ENCODE measurements around the gene CADM1.

Gene CADM1

GRCh38 chr11:115199481-115200069 is 304.6 kb downstream of the CADM1 start:
- DNase-seq, result no peak

GRCh38 chr11:115198321-115198741 is 305.9 kb downstream of the CADM1 start:
- DNase-seq, result no peak

- no peak for DNase-seq
These were observed 306.8 kb downstream of the CADM1 start for GRCh38 chr11:115197433-115197832.

- DNase-seq, result no peak
These were observed 307.2 kb downstream of the CADM1 start for GRCh38 chr11:115197031-115197430.

- no peak for DNase-seq
These were observed 309.5 kb downstream of the CADM1 start for GRCh38 chr11:115194802-115195110.

GRCh38 chr11:115193914-115194801 is 310.1 kb downstream of the CADM1 start:
- DNase-seq, result no peak

- no peak for DNase-seq
These were observed 312.5 kb downstream of the CADM1 start for GRCh38 chr11:115191761-115192160.

GRCh38 chr11:115190196-115190595 is 314.0 kb downstream of the CADM1 start:
- no peak for DNase-seq

- DNase-seq, result no peak
These were observed 315.3 kb downstream of the CADM1 start for GRCh38 chr11:115188898-115189278.

GRCh38 chr11:115188188-115188897 is 315.9 kb downstream of the CADM1 start:
- DNase-seq, result no peak

GRCh38 chr11:115185931-115186330 is 318.3 kb downstream of the CADM1 start:
- DNase-seq, result no peak

GRCh38 chr11:115185507-115185906 is 318.7 kb downstream of the CADM1 start:
- DNase-seq, result no peak

- DNase-seq, result no peak
These were observed 319.3 kb downstream of the CADM1 start for GRCh38 chr11:115184901-115185300.

GRCh38 chr11:115183830-115184229 is 320.4 kb downstream of the CADM1 start:
- no peak for DNase-seq

- no peak for DNase-seq
These were observed 321.1 kb downstream of the CADM1 start for GRCh38 chr11:115183136-115183535.

- no peak for DNase-seq
These were observed 321.8 kb downstream of the CADM1 start for GRCh38 chr11:115182282-115182955.

GRCh38 chr11:115181538-115181937 is 322.7 kb downstream of the CADM1 start:
- no peak for DNase-seq

GRCh38 chr11:115180272-115180671 is 323.9 kb downstream of the CADM1 start:
- no peak for DNase-seq

GRCh38 chr11:115179636-115180035 is 324.6 kb downstream of the CADM1 start:
- DNase-seq, result no peak

GRCh38 chr11:115178705-115179104 is 325.5 kb downstream of the CADM1 start:
- no peak for DNase-seq

- no peak for DNase-seq
These were observed 331.1 kb downstream of the CADM1 start for GRCh38 chr11:115173136-115173535.

- no peak for DNase-seq
These were observed 333.9 kb downstream of the CADM1 start for GRCh38 chr11:115170133-115170815.

- DNase-seq, result no peak
These were observed 335.0 kb downstream of the CADM1 start for GRCh38 chr11:115169251-115169650.
